Endodermal cell (in vitro differentiated cells): ENCODE results near the gene AFTPH. TPM values are rescaled to one million over a fixed set of nuclear protein-coding genes. Genes with fewer than 3 reads are reported as not detected.
A peak's percentile ranks its signal among the peaks of the same experiment; 100 is the strongest.

Experiments used
- DNase-seq: peaks from one replicate; pipeline ENCODE4 v3.0.0-alpha.2; 2017
- H3K27ac ChIP-seq: 2 replicates; pipeline ENCODE4 v1.5.1; 2013; ENCODE audit warnings: mild to moderate bottlenecking, low read depth, low read length, moderate library complexity
- H3K27me3 ChIP-seq: 2 replicates; pipeline ENCODE4 v1.6.1; 2013; ENCODE audit warnings: mild to moderate bottlenecking, low read length, moderate library complexity; ENCODE audit not compliant: insufficient read depth, control insufficient read depth, poor library complexity, severe bottlenecking
- H3K36me3 ChIP-seq: 2 replicates; pipeline ENCODE4 v1.7.0; 2013; ENCODE audit warnings: mild to moderate bottlenecking, low read length, moderate library complexity; ENCODE audit not compliant: control insufficient read depth, insufficient read depth
- H3K4me1 ChIP-seq: one replicate; pipeline ENCODE4 v1.7.0; 2013; ENCODE audit warnings: low read length; ENCODE audit not compliant: control insufficient read depth, insufficient read depth
- H3K4me3 ChIP-seq: 2 replicates; pipeline ENCODE4 v1.5.1; 2013; ENCODE audit warnings: mild to moderate bottlenecking, low read length, moderate library complexity
- H3K9ac ChIP-seq: 2 replicates; pipeline ENCODE4 v1.6.1; 2013; ENCODE audit warnings: mild to moderate bottlenecking, low read length, moderate library complexity; ENCODE audit not compliant: poor library complexity, severe bottlenecking; ENCODE audit errors: extremely low read depth
- H3K9me3 ChIP-seq: 2 replicates; pipeline ENCODE4 v1.6.1; 2013; ENCODE audit warnings: mild to moderate bottlenecking, low read length, moderate library complexity; ENCODE audit not compliant: control insufficient read depth
- H3K27ac Mint-ChIP-seq: 2 replicates; pipeline ENCODE4 v1.8.0; 2020; ENCODE audit warnings: mixed read lengths
- H3K27me3 Mint-ChIP-seq: 2 replicates; pipeline ENCODE4 v1.8.0; 2021; ENCODE audit warnings: mild to moderate bottlenecking, mixed read lengths; ENCODE audit not compliant: insufficient read depth
- H3K36me3 Mint-ChIP-seq: 2 replicates; pipeline ENCODE4 v1.8.0; 2020; ENCODE audit warnings: low read depth, mixed read lengths
- H3K4me1 Mint-ChIP-seq: 2 replicates; pipeline ENCODE4 v1.8.0; 2020; ENCODE audit warnings: mixed read lengths
- H3K4me3 Mint-ChIP-seq: 2 replicates; pipeline ENCODE4 v1.8.0; 2020; ENCODE audit warnings: mild to moderate bottlenecking, moderate library complexity, mixed read lengths
- H3K9me3 Mint-ChIP-seq: 2 replicates; pipeline ENCODE4 v1.8.0; 2020; ENCODE audit warnings: mild to moderate bottlenecking, mixed read lengths
- CTCF ChIP-seq: fragments of 200-600 bp; sonication (generic); conservative IDR thresholded peaks from 2 replicates; pipeline ENCODE4 v1.5.0; 2021; ENCODE audit warnings: antibody characterized with exemption, mild to moderate bottlenecking
- WGBS, 2 experiments: methylation state at CpG; one replicate each; pipeline versions ENCODE4 v1.1.5 to v1.1.7; 2013; ENCODE audit warnings: missing lambda C conversion rate in 2 of 2, mixed read lengths in 1 of 2; ENCODE audit not compliant: insufficient coverage in 1 of 2, insufficient read length in 1 of 2; 5-methylcytosine and 5-hydroxymethylcytosine counted together
- total RNA-seq, 2 donors: library from RNA; stranded (reverse); fragmentation: NEBNext Ultra II Directional in 1 of 2; extraction: Animal tissue kit (Norgen Biotek cat#: 25700) in 1 of 2; gene quantifications; 2 replicates in 1 of 2; 3 replicates in 1 of 2; pipeline ENCODE4 v1.2.1, GENCODE V29; 2021

AFTPH gene
- total RNA-seq, 2 donors from 2014 or later = 13.7 to 21.5 TPM

GRCh38 chr2:64638502-64639120 lies 114.5 kb downstream of the AFTPH start:
- Histone ChIP-seq H3K27me3 (no peaks in the 10 kb centered on the region), H3K9ac (no peak overlapping the region), H3K36me3 (peaks cover 35% of the 10 kb centered on the region), H3K4me1 (peaks cover 41% of the 10 kb centered on the region), H3K27ac (no peak overlapping the region), H3K9me3 (no peaks in the 10 kb centered on the region), H3K4me3 (no peak overlapping the region)
- TF ChIP-seq CTCF = no peak
- Mint-ChIP-seq H3K36me3 (peaks cover 21% of the 10 kb centered on the region), H3K9me3 (no peaks in the 10 kb centered on the region), H3K4me1 (peaks cover 66% of the 10 kb centered on the region), H3K27me3 (no peaks in the 10 kb centered on the region), H3K27ac (no peak overlapping the region), H3K4me3 (no peak overlapping the region)
- WGBS, 2 experiments = 96 to 100% methylated on average over 2 to 4 of the region's 4 CpGs
- no peak for DNase-seq

GRCh38 chr2:64639691-64640090 lies 115.6 kb downstream of the AFTPH start:
- H3K4me1 ChIP-seq = peaks cover 46% of the 10 kb centered on the region
- TF ChIP-seq CTCF = no peak
- H3K9ac ChIP-seq = no peak overlapping the region
- peaks cover 26% of the 10 kb centered on the region for H3K36me3 ChIP-seq
- Mint-ChIP-seq H3K4me3 (no peak overlapping the region), H3K36me3 (peaks cover 14% of the 10 kb centered on the region), H3K9me3 (no peaks in the 10 kb centered on the region), H3K27me3 (no peaks in the 10 kb centered on the region), H3K27ac (peak overlapping the region; percentile 88), H3K4me1 (peaks cover 71% of the 10 kb centered on the region)
- no peak overlapping the region for H3K4me3 ChIP-seq
- no peak for DNase-seq
- no peak overlapping the region for H3K27ac ChIP-seq
- H3K9me3 ChIP-seq = no peaks in the 10 kb centered on the region
- no peaks in the 10 kb centered on the region for H3K27me3 ChIP-seq
- WGBS, 2 experiments = 68 to 100% methylated on average over 1 to 2 of the region's 2 CpGs

- Mint-ChIP-seq H3K4me3 (no peak overlapping the region), H3K27me3 (no peaks in the 10 kb centered on the region), H3K4me1 (peaks cover 76% of the 10 kb centered on the region), H3K27ac (peak overlapping the region; percentile 88), H3K9me3 (no peaks in the 10 kb centered on the region), H3K36me3 (peaks cover 13% of the 10 kb centered on the region)
- DNase-seq = no peak
- no peak for TF ChIP-seq CTCF
- Histone ChIP-seq H3K4me1 (peaks cover 47% of the 10 kb centered on the region), H3K4me3 (peak overlapping the region; percentile 9), H3K36me3 (peaks cover 19% of the 10 kb centered on the region), H3K9ac (peak overlapping the region; percentile 21), H3K9me3 (no peaks in the 10 kb centered on the region), H3K27me3 (no peaks in the 10 kb centered on the region), H3K27ac (peak overlapping the region; percentile 61)
- WGBS, 2 experiments = 51 to 62% methylated on average over 5 to 12 of the region's 12 CpGs
Measured at GRCh38 chr2:64640153-64641044, 116.3 kb downstream of the AFTPH start.
